HFF-Myc (cell line): ENCODE results near the gene H19.

Experiments
- DNase-seq: peaks from one replicate; pipeline ENCODE4 v3.0.0-alpha.2; 2011; ENCODE audit warnings: low read depth; ENCODE audit errors: extremely low read depth
- H3K4me3 ChIP-seq: replicated peaks from 2 replicates; pipeline ENCODE4 v1.5.1; 2011; ENCODE audit warnings: low read depth, mild to moderate bottlenecking, control low read depth, low read length
- TF ChIP-seq, protein P1 (sequence below): IDR thresholded peaks from 2 replicates; pipeline ENCODE4 v1.5.1; 2012; ENCODE audit warnings: mild to moderate bottlenecking, low read depth, low read length, control low read depth; ENCODE audit errors: missing control alignments

Gene H19

GRCh38 chr11:1998290-1998689 lies 648 bp upstream of the H19 start:
- TF ChIP-seq, protein P1, sequence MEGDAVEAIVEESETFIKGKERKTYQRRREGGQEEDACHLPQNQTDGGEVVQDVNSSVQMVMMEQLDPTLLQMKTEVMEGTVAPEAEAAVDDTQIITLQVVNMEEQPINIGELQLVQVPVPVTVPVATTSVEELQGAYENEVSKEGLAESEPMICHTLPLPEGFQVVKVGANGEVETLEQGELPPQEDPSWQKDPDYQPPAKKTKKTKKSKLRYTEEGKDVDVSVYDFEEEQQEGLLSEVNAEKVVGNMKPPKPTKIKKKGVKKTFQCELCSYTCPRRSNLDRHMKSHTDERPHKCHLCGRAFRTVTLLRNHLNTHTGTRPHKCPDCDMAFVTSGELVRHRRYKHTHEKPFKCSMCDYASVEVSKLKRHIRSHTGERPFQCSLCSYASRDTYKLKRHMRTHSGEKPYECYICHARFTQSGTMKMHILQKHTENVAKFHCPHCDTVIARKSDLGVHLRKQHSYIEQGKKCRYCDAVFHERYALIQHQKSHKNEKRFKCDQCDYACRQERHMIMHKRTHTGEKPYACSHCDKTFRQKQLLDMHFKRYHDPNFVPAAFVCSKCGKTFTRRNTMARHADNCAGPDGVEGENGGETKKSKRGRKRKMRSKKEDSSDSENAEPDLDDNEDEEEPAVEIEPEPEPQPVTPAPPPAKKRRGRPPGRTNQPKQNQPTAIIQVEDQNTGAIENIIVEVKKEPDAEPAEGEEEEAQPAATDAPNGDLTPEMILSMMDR, result no peak
- no peak overlapping the region for H3K4me3 ChIP-seq
- DNase-seq, result no peak

DNA sequence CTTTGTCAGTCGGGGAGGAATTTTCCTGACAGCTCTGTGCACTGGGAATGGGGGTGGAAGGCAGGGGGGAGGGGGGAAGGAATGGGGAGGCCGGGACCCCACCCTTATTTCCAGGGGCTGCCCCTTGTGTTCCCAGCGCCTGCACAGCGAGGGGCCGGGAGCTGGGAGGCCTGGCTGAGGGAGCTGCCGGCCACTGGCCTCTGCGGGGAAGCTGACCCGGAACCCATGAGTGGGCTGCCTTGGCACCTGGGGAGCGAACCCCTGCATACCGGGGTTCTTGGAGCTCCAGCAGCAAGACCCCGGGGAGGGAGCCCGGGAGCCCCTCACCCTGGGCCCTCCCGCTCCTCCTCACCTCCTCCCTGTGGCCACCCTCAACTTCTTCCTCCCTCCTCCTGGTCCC lies 3.5 kb downstream of the H19 start:
- TF ChIP-seq, protein P1, result no peak
- no peak for DNase-seq
- no peak overlapping the region for H3K4me3 ChIP-seq

DNA sequence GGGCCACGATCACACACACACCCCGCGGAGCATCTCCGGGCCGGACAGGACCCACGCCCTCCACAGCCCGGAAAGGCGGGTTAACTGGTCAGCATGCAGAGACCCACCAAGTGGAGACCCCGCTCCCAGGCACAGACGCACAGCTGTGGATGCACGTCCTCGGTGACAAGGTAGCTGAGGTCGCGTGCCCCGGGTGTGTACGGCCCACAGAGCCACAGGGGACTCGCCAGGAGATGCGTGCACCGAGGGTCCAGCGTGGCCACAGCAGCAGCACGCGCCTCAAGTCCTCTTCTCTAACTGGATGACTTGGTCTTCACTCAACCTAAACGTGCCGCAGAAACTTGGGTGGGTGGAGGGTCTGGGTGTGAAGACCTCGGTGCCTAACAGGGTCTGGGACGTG lies 5.5 kb downstream of the H19 start:
- no peak overlapping the region for H3K4me3 ChIP-seq
- TF ChIP-seq, protein P1, result no peak
- DNase-seq, result no peak

DNA sequence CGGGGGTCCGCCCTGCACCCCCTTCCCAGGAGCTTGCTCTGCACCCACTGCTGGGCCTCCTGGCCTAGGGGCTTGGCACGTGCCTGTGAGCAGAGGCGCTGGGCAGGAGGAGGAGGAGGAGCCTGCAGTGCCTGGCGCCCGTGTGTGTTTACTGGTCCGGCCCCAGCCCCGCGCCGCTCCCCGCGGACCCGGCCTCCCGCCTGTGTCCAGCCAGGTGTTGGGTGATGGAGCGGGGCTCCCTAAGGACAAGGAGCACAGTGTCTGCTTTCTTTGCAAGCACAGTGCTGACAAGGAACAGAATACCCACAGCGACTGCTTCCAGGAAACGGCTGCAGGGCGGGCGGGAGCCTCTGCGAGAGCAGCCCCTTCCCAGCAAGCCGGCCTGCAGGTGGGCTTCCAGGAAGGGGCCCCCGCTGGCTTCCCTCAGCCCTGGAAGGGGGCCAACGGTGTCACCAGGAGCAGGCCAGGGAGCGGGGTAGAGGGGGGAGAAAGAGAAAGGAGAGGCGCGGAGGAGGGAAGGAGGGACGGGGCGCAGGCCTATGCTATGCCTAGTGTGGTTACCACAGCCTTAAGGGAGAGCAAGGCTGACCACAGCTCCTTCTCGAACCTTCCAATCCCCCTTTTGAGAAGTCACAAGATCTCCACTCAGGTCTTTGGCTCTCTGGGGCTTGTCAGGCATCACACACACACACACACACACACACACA lies 6.6 kb downstream of the H19 start:
- no peak overlapping the region for H3K4me3 ChIP-seq
- TF ChIP-seq, protein P1, result no peak
- DNase-seq, result no peak

GRCh38 chr11:1989953-1990352 lies 7.7 kb downstream of the H19 start:
- no peak for DNase-seq
- no peak overlapping the region for H3K4me3 ChIP-seq
- TF ChIP-seq, protein P1, result no peak

DNA sequence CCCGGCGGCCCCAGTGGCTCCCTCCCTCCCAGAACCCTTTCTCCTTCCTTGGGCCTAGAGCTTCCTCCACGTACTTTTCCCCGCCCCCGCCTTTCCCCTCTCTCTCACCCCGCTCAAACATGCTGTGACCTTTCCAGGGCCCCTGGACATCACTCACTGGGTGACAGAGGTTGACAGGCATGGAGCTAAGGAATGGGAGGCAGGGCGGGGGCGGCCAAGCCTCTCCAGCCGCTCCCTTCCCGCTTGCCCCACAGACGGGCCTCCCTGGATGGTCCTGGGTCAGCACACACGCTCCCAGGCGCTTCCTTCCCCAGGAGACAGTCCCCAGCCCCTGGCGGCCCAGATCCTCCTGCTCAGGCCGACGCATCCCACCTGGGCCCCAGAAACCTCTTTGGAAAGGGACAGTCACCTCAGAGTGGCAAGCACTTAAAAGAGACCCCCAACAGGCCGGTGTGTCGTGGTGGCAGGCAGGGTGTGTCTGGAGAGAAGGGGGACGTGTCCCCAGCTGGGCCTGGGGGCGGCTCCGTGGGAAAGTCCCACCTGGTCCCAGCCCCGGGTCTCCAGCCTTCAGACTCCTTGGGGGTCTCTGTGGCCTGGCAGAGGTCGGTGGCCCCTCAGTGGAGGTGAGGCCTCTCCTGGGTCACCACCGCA lies 8.8 kb downstream of the H19 start:
- TF ChIP-seq, protein P1, result no peak
- H3K4me3 ChIP-seq, result no peak overlapping the region
- DNase-seq, result no peak
